Natural killer cell treated with Interleukin-12 subunit alpha and Interleukin-12 subunit beta and Interleukin-15 and Interleukin-18, amount 100 ng/mL, for 72 hours (primary cell): ENCODE data around the gene SPRY4. TPM values are rescaled to one million over a fixed set of nuclear protein-coding genes. Genes with fewer than 3 reads are reported as not detected.
A peak's percentile ranks its signal among the peaks of the same experiment; 100 is the strongest.
"Not testable (repeated sequence)": the region's sequence is repeated elsewhere in the genome, so short reads cannot be mapped to it uniquely, and the experiment has no call there.

ENCODE experiments used
- ATAC-seq, 2 donors: fragments of 150-1000 bp; cut with Tn5 transposase in 1 of 2; sonication (Bioruptor Pico), chemical (Tn5 transposase) in 1 of 2; 2 replicates each; pipeline ENCODE4 v1.10.0; 2021
- DNase-seq: peaks from one replicate; pipeline ENCODE4 v3.0.0; 2022; ENCODE audit warnings: low spot score
- H3K27ac Mint-ChIP-seq, 2 donors: 1 replicate in 1 of 2; 2 replicates in 1 of 2; pipeline ENCODE4 v1.8.0; 2022; ENCODE audit warnings: mixed read lengths in 2 of 2, mild to moderate bottlenecking in 1 of 2, moderate library complexity in 1 of 2
- H3K27me3 Mint-ChIP-seq, 2 donors: 1 replicate in 1 of 2; 2 replicates in 1 of 2; pipeline ENCODE4 v1.8.0; 2022; ENCODE audit warnings: mixed read lengths in 2 of 2
- H3K36me3 Mint-ChIP-seq: one replicate; pipeline ENCODE4 v1.8.0; 2022; ENCODE audit warnings: mixed read lengths
- H3K4me1 Mint-ChIP-seq, 2 donors: 1 replicate in 1 of 2; 2 replicates in 1 of 2; pipeline ENCODE4 v1.8.0; 2022; ENCODE audit warnings: low read depth in 2 of 2, mixed read lengths in 2 of 2, mild to moderate bottlenecking in 1 of 2
- H3K4me3 Mint-ChIP-seq: one replicate; pipeline ENCODE4 v1.8.0; 2022; ENCODE audit warnings: mixed read lengths
- H3K9me3 Mint-ChIP-seq: 2 replicates; pipeline ENCODE4 v1.8.0; 2022; ENCODE audit warnings: mixed read lengths
- total RNA-seq, 2 donors: library from RNA; stranded (reverse); gene quantifications; one replicate each; pipeline ENCODE4 v1.2.3, GENCODE V29; 2022

SPRY4 gene
- total RNA-seq, 2 donors from 2014 or later: 2.5 to 4.6 TPM

- Mint-ChIP-seq H3K4me3 (no peak overlapping the region), H3K36me3 (no peaks in the 10 kb centered on the region), H3K4me1 (peaks cover 18 to 22% of the 10 kb centered on the region in 2 donors), H3K27me3 (no peaks in the 10 kb centered on the region), H3K27ac (no peak overlapping the region), H3K9me3 (no peaks in the 10 kb centered on the region)
- ATAC-seq (no peak), DNase-seq (no peak)
These were observed 34.9 kb downstream of the SPRY4 start for GRCh38 chr5:142289708-142290576.

- DNase-seq (no peak), ATAC-seq (peak in 1 of 2 donors; percentile 33)
- H3K27me3 Mint-ChIP-seq: no peaks in the 10 kb centered on the region
- H3K27ac Mint-ChIP-seq: peak overlapping the region in 1 of 2 donors; percentile 55
- no peaks in the 10 kb centered on the region for H3K9me3 Mint-ChIP-seq
- H3K4me1 Mint-ChIP-seq: peaks cover 13 to 19% of the 10 kb centered on the region in 2 donors
- H3K4me3 Mint-ChIP-seq: no peak overlapping the region
- no peaks in the 10 kb centered on the region for H3K36me3 Mint-ChIP-seq
These were observed 36.9 kb downstream of the SPRY4 start for GRCh38 chr5:142287973-142288313.

- peaks cover 13 to 19% of the 10 kb centered on the region in 2 donors for H3K4me1 Mint-ChIP-seq
- H3K27ac Mint-ChIP-seq: peak overlapping the region in 1 of 2 donors; percentile 55
- DNase-seq (peak; percentile 67), ATAC-seq (peak; percentile 62 to 80)
- no peak overlapping the region for H3K4me3 Mint-ChIP-seq
- no peaks in the 10 kb centered on the region for H3K36me3 Mint-ChIP-seq
- no peaks in the 10 kb centered on the region for H3K9me3 Mint-ChIP-seq
- no peaks in the 10 kb centered on the region for H3K27me3 Mint-ChIP-seq
These were observed 37.5 kb downstream of the SPRY4 start for GRCh38 chr5:142287096-142287972.

GRCh38 chr5:142286111-142286510, 38.7 kb downstream of the SPRY4 start:
- H3K27ac Mint-ChIP-seq: no peak overlapping the region
- no peaks in the 10 kb centered on the region for H3K9me3 Mint-ChIP-seq
- H3K36me3 Mint-ChIP-seq: no peaks in the 10 kb centered on the region
- no peak overlapping the region for H3K4me3 Mint-ChIP-seq
- H3K4me1 Mint-ChIP-seq: peaks cover 13 to 19% of the 10 kb centered on the region in 2 donors
- H3K27me3 Mint-ChIP-seq: no peaks in the 10 kb centered on the region
- no peak for ATAC-seq
- DNase-seq: no peak

- ATAC-seq (no peak), DNase-seq (no peak)
- Mint-ChIP-seq H3K27ac (no peak overlapping the region), H3K4me1 (peaks cover 11 to 15% of the 10 kb centered on the region in 2 donors), H3K27me3 (no peaks in the 10 kb centered on the region), H3K36me3 (no peaks in the 10 kb centered on the region), H3K4me3 (no peak overlapping the region), H3K9me3 (no peaks in the 10 kb centered on the region)
These were observed 41.5 kb downstream of the SPRY4 start for GRCh38 chr5:142283304-142283703.

- H3K9me3 Mint-ChIP-seq: no peaks in the 10 kb centered on the region
- DNase-seq: no peak
- H3K27me3 Mint-ChIP-seq: no peaks in the 10 kb centered on the region
- H3K4me3 Mint-ChIP-seq: no peak overlapping the region
- ATAC-seq: no peak
- H3K27ac Mint-ChIP-seq: no peak overlapping the region
- H3K36me3 Mint-ChIP-seq: no peaks in the 10 kb centered on the region
- H3K4me1 Mint-ChIP-seq: peaks cover 0 to 4% of the 10 kb centered on the region in 2 donors
These were observed 42.9 kb downstream of the SPRY4 start for GRCh38 chr5:142281966-142282365.

GRCh38 chr5:142281008-142281367, 43.8 kb downstream of the SPRY4 start:
- Mint-ChIP-seq H3K36me3 (no peaks in the 10 kb centered on the region), H3K4me3 (no peak overlapping the region), H3K27ac (no peak overlapping the region), H3K4me1 (peaks cover 0 to 4% of the 10 kb centered on the region in 2 donors), H3K27me3 (no peaks in the 10 kb centered on the region), H3K9me3 (no peaks in the 10 kb centered on the region)
- ATAC-seq (no peak), DNase-seq (no peak)

GRCh38 chr5:142280066-142281007, 44.5 kb downstream of the SPRY4 start:
- ATAC-seq: peak in 1 of 2 donors; percentile 17
- Mint-ChIP-seq H3K4me3 (no peak overlapping the region), H3K36me3 (no peaks in the 10 kb centered on the region), H3K4me1 (peaks cover 0 to 4% of the 10 kb centered on the region in 2 donors), H3K27ac (no peak overlapping the region), H3K27me3 (no peaks in the 10 kb centered on the region), H3K9me3 (no peaks in the 10 kb centered on the region)
- DNase-seq: no peak

GRCh38 chr5:142278627-142279026, 46.2 kb downstream of the SPRY4 start:
- Mint-ChIP-seq H3K36me3 (no peaks in the 10 kb centered on the region), H3K27ac (no peak overlapping the region), H3K4me3 (no peak overlapping the region), H3K27me3 (no peaks in the 10 kb centered on the region), H3K9me3 (no peaks in the 10 kb centered on the region), H3K4me1 (no peaks in the 10 kb centered on the region)
- ATAC-seq: no peak
- DNase-seq: no peak

GRCh38 chr5:142277796-142278195, 47.0 kb downstream of the SPRY4 start:
- Mint-ChIP-seq H3K27me3 (no peaks in the 10 kb centered on the region), H3K4me3 (no peak overlapping the region), H3K9me3 (no peaks in the 10 kb centered on the region), H3K4me1 (no peaks in the 10 kb centered on the region), H3K27ac (no peak overlapping the region), H3K36me3 (no peaks in the 10 kb centered on the region)
- no peak for DNase-seq
- no peak for ATAC-seq

- no peaks in the 10 kb centered on the region for H3K27me3 Mint-ChIP-seq
- H3K4me1 Mint-ChIP-seq: no peaks in the 10 kb centered on the region
- no peak for ATAC-seq
- H3K36me3 Mint-ChIP-seq: no peaks in the 10 kb centered on the region
- H3K27ac Mint-ChIP-seq: no peak overlapping the region
- no peak overlapping the region for H3K4me3 Mint-ChIP-seq
- DNase-seq: no peak
- no peaks in the 10 kb centered on the region for H3K9me3 Mint-ChIP-seq
These were observed 48.3 kb downstream of the SPRY4 start for GRCh38 chr5:142276517-142276916.

- Mint-ChIP-seq H3K36me3 (no peaks in the 10 kb centered on the region), H3K27ac (no peak overlapping the region), H3K4me1 (no peaks in the 10 kb centered on the region), H3K9me3 (no peaks in the 10 kb centered on the region), H3K4me3 (no peak overlapping the region), H3K27me3 (peaks cover 0 to 5% of the 10 kb centered on the region in 2 donors)
- DNase-seq: no peak
- ATAC-seq: no peak
These were observed 49.3 kb downstream of the SPRY4 start for GRCh38 chr5:142275496-142275895.

GRCh38 chr5:142272596-142272995, 52.2 kb downstream of the SPRY4 start:
- H3K27ac Mint-ChIP-seq, H3K36me3 Mint-ChIP-seq, H3K27me3 Mint-ChIP-seq, H3K4me3 Mint-ChIP-seq, DNase-seq, ATAC-seq, H3K4me1 Mint-ChIP-seq, H3K9me3 Mint-ChIP-seq: not testable (repeated sequence)
